BLaER1 treated with 17β-estradiol and CSF1 and Interleukin-3, amounts not matched to agents 10 nM and 100 nM (cell line): ENCODE data around the gene TMEM62.
"Not testable (repeated sequence)": the region's sequence is repeated elsewhere in the genome, so short reads cannot be mapped to it uniquely, and the experiment has no call there.

ENCODE experiments used
- H3K27ac ChIP-seq, 11 experiments: shearing (Covaris generic); formaldehyde crosslinking; 2 replicates each; pipeline ENCODE4 v1.8.1; 2022
- H3K27me3 ChIP-seq, 11 experiments: shearing (Covaris generic); formaldehyde crosslinking; 2 replicates each; pipeline ENCODE4 v1.8.1; 2022
- H3K36me3 ChIP-seq, 11 experiments: shearing (Covaris generic); formaldehyde crosslinking; 2 replicates each; pipeline ENCODE4 v1.8.1; 2022
- H3K4me1 ChIP-seq, 10 experiments: shearing (Covaris generic); formaldehyde crosslinking; 2 replicates each; pipeline ENCODE4 v1.8.1; 2022
- H3K4me2 ChIP-seq, 11 experiments: shearing (Covaris generic); formaldehyde crosslinking; 2 replicates each; pipeline ENCODE4 v1.8.1; 2022
- H3K4me3 ChIP-seq, 10 experiments: shearing (Covaris generic); formaldehyde crosslinking; 2 replicates each; pipeline ENCODE4 v1.8.1; 2022
- H3K9ac ChIP-seq, 11 experiments: shearing (Covaris generic); formaldehyde crosslinking; 2 replicates each; pipeline ENCODE4 v1.8.1; 2022
- H3K9me3 ChIP-seq, 11 experiments: shearing (Covaris generic); formaldehyde crosslinking; replicated peaks in 1 of 11; 2 replicates each; pipeline ENCODE4 v1.8.1; 2022
- H4K20me1 ChIP-seq, 11 experiments: shearing (Covaris generic); formaldehyde crosslinking; 2 replicates each; pipeline ENCODE4 v1.8.1; 2022
- Cebpa-rat ChIP-seq, 11 experiments: shearing (Covaris generic); IDR thresholded peaks; 2 replicates each; pipeline ENCODE4 v1.8.1; 2022

Gene TMEM62

DNA sequence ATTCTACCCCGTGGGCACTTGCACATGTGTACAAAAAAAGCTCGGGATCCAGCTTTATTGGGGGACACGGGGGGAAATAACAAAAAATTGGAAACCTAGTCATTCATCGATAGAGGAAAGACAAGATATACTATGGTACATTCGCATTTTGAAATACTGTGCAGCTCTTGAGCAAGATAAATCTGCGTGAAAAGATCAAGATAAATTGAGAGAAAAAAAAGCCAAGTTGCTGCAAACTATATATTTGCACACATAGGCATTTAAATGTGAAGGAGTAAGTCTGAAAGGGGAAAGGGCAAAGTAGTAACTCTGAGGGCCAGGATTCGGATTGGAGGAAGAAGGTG, 26.9 kb upstream of the TMEM62 start:
- peak overlapping the region; percentile 76 to 86 (median 80) for H3K27ac ChIP-seq
- no peak for TF ChIP-seq Cebpa-rat (IDR thresholded peaks at IDR 0.05)
- peaks cover 0 to 21% (median 0%) of the 10 kb centered on the region in 11 experiments; a peak in 6 of 22 replicates for H4K20me1 ChIP-seq
- peak overlapping the region; percentile 74 to 88 (median 85) for H3K9ac ChIP-seq
- H3K27me3 ChIP-seq, result no peaks in the 10 kb centered on the region
- H3K4me3 ChIP-seq, result peak overlapping the region; percentile 73 to 85 (median 82)
- no peaks in the 10 kb centered on the region for H3K9me3 ChIP-seq
- H3K4me1 ChIP-seq, result peaks cover 14 to 35% (median 24%) of the 10 kb centered on the region in 10 experiments
- peak overlapping the region; percentile 82 to 94 (median 86) for H3K4me2 ChIP-seq
- H3K36me3 ChIP-seq, result peaks cover 8 to 31% (median 25%) of the 10 kb centered on the region in 11 experiments; a peak in 21 of 22 replicates

GRCh38 chr15:43107751-43108150, 25.6 kb upstream of the TMEM62 start:
- H4K20me1 ChIP-seq, result peaks cover 0 to 8% (median 0%) of the 10 kb centered on the region in 11 experiments; a peak in 5 of 22 replicates

GRCh38 chr15:43111354-43111753, 22.0 kb upstream of the TMEM62 start:
- Histone ChIP-seq H3K27ac (no peak overlapping the region), H3K4me1 (peaks cover 5 to 15% (median 6%) of the 10 kb centered on the region in 10 experiments; a peak in 16 of 20 replicates), H3K9ac (no peak overlapping the region), H3K9me3 (no peaks in the 10 kb centered on the region; a peak in 1 of 22 replicates), H3K27me3 (no peaks in the 10 kb centered on the region), H4K20me1 (no peaks in the 10 kb centered on the region), H3K4me2 (no peak overlapping the region), H3K4me3 (no peak overlapping the region), H3K36me3 (no peaks in the 10 kb centered on the region)
- no peak for TF ChIP-seq Cebpa-rat (IDR thresholded peaks at IDR 0.05)

More at GRCh38 chr15:43107751-43108150, 25.6 kb upstream of the TMEM62 start:
- Histone ChIP-seq H3K9me3 (no peaks in the 10 kb centered on the region), H3K4me1 (peaks cover 14 to 35% (median 24%) of the 10 kb centered on the region in 10 experiments), H3K36me3 (peaks cover 0 to 18% (median 12%) of the 10 kb centered on the region in 11 experiments; a peak in 15 of 22 replicates), H3K4me2 (no peak overlapping the region), H3K4me3 (no peak overlapping the region), H3K9ac (no peak overlapping the region), H3K27ac (no peak overlapping the region), H3K27me3 (no peaks in the 10 kb centered on the region)
- TF ChIP-seq Cebpa-rat (IDR thresholded peaks at IDR 0.05), result no peak

DNA sequence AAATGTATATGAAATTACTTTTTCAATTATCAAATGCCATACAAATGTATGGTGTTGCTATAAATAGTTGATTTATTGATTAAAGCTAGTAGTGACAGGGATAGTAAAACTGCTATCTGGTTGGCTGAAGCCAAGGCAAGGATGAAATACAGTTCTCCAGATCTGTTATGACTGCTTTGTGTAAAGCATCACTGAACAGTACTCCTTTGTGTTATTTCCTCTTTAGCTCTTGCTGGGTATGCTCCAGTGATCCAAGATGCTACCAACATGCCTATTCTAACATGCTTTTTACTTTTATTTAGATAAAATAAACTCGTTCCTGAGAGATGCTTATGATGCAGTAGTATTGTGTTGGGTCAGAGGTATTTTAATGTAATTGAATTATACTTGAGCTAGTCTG, 15.1 kb upstream of the TMEM62 start:
- no peak for TF ChIP-seq Cebpa-rat (IDR thresholded peaks at IDR 0.05)
- no peaks in the 10 kb centered on the region for H3K36me3 ChIP-seq
- H3K4me1 ChIP-seq, result peaks cover 7 to 31% (median 24%) of the 10 kb centered on the region in 10 experiments
- H3K4me2 ChIP-seq, result peak overlapping the region in 7 of 11 experiments; percentile 4 to 50 (median 26); a peak in 8 of 22 replicates
- no peak overlapping the region for H3K9ac ChIP-seq
- peak overlapping the region in 2 of 11 experiments; percentile 15 to 39; a peak in 2 of 22 replicates for H3K27ac ChIP-seq
- no peaks in the 10 kb centered on the region for H4K20me1 ChIP-seq
- H3K4me3 ChIP-seq, result no peak overlapping the region
- peaks cover 0 to 15% (median 12%) of the 10 kb centered on the region in 11 experiments; a peak in 11 of 22 replicates for H3K27me3 ChIP-seq
- no peaks in the 10 kb centered on the region; a peak in 1 of 22 replicates for H3K9me3 ChIP-seq

DNA sequence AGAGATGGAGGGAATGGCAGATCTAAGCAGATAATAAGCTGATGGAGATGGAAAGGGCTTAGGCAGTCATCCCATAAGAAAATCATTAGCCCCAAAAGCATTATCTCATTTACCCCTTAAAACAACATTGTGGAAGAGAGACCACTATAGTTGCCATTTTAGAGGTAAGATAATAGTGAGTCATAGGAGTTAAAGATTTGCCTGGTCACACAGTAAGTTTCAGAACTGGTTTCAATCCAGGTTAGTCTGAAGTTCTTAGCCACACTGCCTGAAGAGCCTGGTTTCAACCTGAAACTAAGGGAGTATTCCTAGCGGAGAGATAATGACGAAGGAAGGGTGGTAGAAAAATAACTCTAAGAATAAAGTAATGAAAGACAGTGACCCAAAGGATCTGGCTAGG, 14.6 kb upstream of the TMEM62 start:
- Histone ChIP-seq H4K20me1 (no peaks in the 10 kb centered on the region), H3K9ac (no peak overlapping the region), H3K27me3 (peaks cover 0 to 20% (median 14%) of the 10 kb centered on the region in 11 experiments; a peak in 11 of 22 replicates), H3K9me3 (no peaks in the 10 kb centered on the region; a peak in 1 of 22 replicates), H3K4me1 (peaks cover 7 to 36% (median 24%) of the 10 kb centered on the region in 10 experiments), H3K36me3 (no peaks in the 10 kb centered on the region), H3K4me2 (peak overlapping the region in 7 of 11 experiments; percentile 4 to 50 (median 26); a peak in 8 of 22 replicates), H3K27ac (peak overlapping the region in 2 of 11 experiments; percentile 15 to 39; a peak in 2 of 22 replicates), H3K4me3 (no peak overlapping the region)
- no peak for TF ChIP-seq Cebpa-rat (IDR thresholded peaks at IDR 0.05)

DNA sequence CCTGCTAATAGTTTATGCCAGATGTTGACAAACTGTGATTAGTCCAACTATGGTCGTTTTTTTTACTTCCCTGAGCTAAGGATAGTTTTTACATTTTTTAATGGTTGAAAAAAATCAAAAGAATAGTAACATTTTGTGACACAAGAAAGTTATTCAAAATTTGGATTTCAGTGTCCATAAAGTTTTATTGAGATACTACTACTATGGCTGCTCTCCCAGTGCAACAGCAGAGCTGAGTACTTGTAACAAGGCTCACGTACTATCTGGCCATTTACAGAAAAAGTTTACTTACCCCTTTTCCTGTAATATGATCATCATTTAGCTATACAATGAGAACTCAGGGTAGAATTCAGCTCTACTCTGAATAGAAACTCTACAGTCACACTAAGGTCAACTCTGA, 11.5 kb upstream of the TMEM62 start:
- Histone ChIP-seq H3K36me3 (no peaks in the 10 kb centered on the region), H3K4me2 (peak overlapping the region in 7 of 11 experiments; percentile 83 to 97 (median 87); a peak in 12 of 22 replicates)
- TF ChIP-seq Cebpa-rat (IDR thresholded peaks at IDR 0.05), result no peak

GRCh38 chr15:43125100-43125661, 8.2 kb upstream of the TMEM62 start:
- H4K20me1 ChIP-seq, result no peaks in the 10 kb centered on the region
- no peak overlapping the region for H3K4me3 ChIP-seq
- no peak overlapping the region for H3K4me2 ChIP-seq
- no peak overlapping the region for H3K27ac ChIP-seq
- no peak overlapping the region for H3K9ac ChIP-seq
- H3K4me1 ChIP-seq, result peaks cover 0 to 18% (median 10%) of the 10 kb centered on the region in 10 experiments; a peak in 18 of 20 replicates
- H3K36me3 ChIP-seq, result no peaks in the 10 kb centered on the region
- no peak for TF ChIP-seq Cebpa-rat (IDR thresholded peaks at IDR 0.05)
- H3K27me3 ChIP-seq, result peaks cover 0 to 20% (median 14%) of the 10 kb centered on the region in 11 experiments; a peak in 11 of 22 replicates
- H3K9me3 ChIP-seq, result peaks cover 27 to 32% (median 29%) of the 10 kb centered on the region in 11 experiments

More for the DNA sequence above, 11.5 kb upstream of the TMEM62 start:
- Histone ChIP-seq H3K27ac (no peak overlapping the region), H4K20me1 (no peaks in the 10 kb centered on the region), H3K4me3 (no peak overlapping the region), H3K27me3 (peaks cover 0 to 20% (median 14%) of the 10 kb centered on the region in 11 experiments; a peak in 11 of 22 replicates), H3K9me3 (no peaks in the 10 kb centered on the region; a peak in 1 of 22 replicates), H3K9ac (no peak overlapping the region), H3K4me1 (peaks cover 7 to 36% (median 24%) of the 10 kb centered on the region in 10 experiments)

- no peak for TF ChIP-seq Cebpa-rat (IDR thresholded peaks at IDR 0.05)
- no peaks in the 10 kb centered on the region for H3K36me3 ChIP-seq
Observed at GRCh38 chr15:43126356-43126755, 7.0 kb upstream of the TMEM62 start.

GRCh38 chr15:43127752-43128151, 5.6 kb upstream of the TMEM62 start:
- no peak overlapping the region for H3K4me3 ChIP-seq
- H3K36me3 ChIP-seq, result no peaks in the 10 kb centered on the region
- peaks cover under 1 to 11% (median 3%) of the 10 kb centered on the region in 10 experiments; a peak in 15 of 20 replicates for H3K4me1 ChIP-seq
- no peak overlapping the region for H3K27ac ChIP-seq
- H4K20me1 ChIP-seq, result no peaks in the 10 kb centered on the region
- peaks cover 27 to 33% (median 29%) of the 10 kb centered on the region in 11 experiments for H3K9me3 ChIP-seq
- H3K27me3 ChIP-seq, result peaks cover 0 to 11% (median 6%) of the 10 kb centered on the region in 11 experiments; a peak in 11 of 22 replicates
- H3K4me2 ChIP-seq, result no peak overlapping the region
- no peak for TF ChIP-seq Cebpa-rat (IDR thresholded peaks at IDR 0.05)
- H3K9ac ChIP-seq, result no peak overlapping the region

More at GRCh38 chr15:43126356-43126755, 7.0 kb upstream of the TMEM62 start:
- no peaks in the 10 kb centered on the region for H4K20me1 ChIP-seq
- no peak overlapping the region for H3K4me2 ChIP-seq
- H3K9ac ChIP-seq, result no peak overlapping the region
- H3K27me3 ChIP-seq, result peaks cover 0 to 20% (median 14%) of the 10 kb centered on the region in 11 experiments; a peak in 11 of 22 replicates
- peaks cover 27 to 33% (median 29%) of the 10 kb centered on the region in 11 experiments for H3K9me3 ChIP-seq
- H3K4me1 ChIP-seq, result peaks cover 0 to 18% (median 10%) of the 10 kb centered on the region in 10 experiments; a peak in 18 of 20 replicates
- H3K4me3 ChIP-seq, result no peak overlapping the region
- H3K27ac ChIP-seq, result no peak overlapping the region

- not testable (repeated sequence) for H4K20me1 ChIP-seq, H3K27me3 ChIP-seq, H3K27ac ChIP-seq, H3K4me2 ChIP-seq, H3K4me3 ChIP-seq, H3K9ac ChIP-seq, H3K36me3 ChIP-seq
- H3K9me3 ChIP-seq, result peaks cover 27 to 33% (median 29%) of the 10 kb centered on the region in 11 experiments
- peaks cover 0 to 11% (median 6%) of the 10 kb centered on the region in 10 experiments; a peak in 14 of 20 replicates for H3K4me1 ChIP-seq
Observed at GRCh38 chr15:43128174-43128979, 5.0 kb upstream of the TMEM62 start.
